ENCODE measurements around the gene RASA1. TPM values are rescaled to one million over a fixed set of nuclear protein-coding genes. Genes with fewer than 3 reads are reported as not detected.

Gene RASA1
- total RNA-seq, 4 donors from 2014 or later: 25.9 to 59.9 (median 46.3) TPM

DNA sequence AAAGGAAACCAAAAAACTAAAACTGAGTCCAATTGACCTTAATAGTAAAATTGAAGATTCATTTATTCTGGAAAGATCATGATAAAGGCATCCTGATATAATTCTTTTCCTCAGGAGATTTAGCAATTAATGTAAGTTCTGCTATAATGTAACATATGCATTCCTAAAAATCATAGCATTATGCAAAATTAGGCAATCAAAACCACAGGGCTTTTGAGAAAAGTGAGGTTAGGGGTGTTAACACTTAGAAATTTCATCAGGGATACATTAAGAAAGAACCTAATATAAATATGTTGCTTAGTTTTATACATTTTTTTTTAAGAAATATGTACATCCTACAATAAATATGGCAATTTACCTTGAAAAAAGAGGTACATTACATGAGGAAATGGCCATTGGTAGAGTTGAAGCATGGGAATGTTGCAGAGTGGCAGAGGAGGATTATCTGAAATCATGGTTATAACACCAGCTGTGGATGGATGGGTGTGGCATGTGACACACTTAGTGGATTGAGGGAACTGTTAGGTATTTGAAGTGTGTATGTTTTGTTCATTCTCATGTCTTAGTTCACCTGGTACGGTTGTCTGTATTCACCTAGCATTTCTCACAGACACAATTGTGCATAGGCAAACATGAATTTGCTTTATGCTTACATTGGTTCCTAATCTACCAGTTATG is 94.0 kb downstream of the RASA1 start:
- Histone ChIP-seq H3K27ac (no peak overlapping the region), H3K9me3 (no peaks in the 10 kb centered on the region), H3K36me3 (no peaks in the 10 kb centered on the region), H3K4me1 (no peaks in the 10 kb centered on the region), H3K4me3 (no peak overlapping the region), H3K27me3 (no peaks in the 10 kb centered on the region)
- DNase-seq: no peak
- TF ChIP-seq CTCF (IDR thresholded peaks at IDR 0.05) (no peak), POLR2A (IDR thresholded peaks at IDR 0.05) (no peak)
- intact Hi-C loops (cut with DNase I; ENCODE audit: low total_unique reads): no loop called here

DNA sequence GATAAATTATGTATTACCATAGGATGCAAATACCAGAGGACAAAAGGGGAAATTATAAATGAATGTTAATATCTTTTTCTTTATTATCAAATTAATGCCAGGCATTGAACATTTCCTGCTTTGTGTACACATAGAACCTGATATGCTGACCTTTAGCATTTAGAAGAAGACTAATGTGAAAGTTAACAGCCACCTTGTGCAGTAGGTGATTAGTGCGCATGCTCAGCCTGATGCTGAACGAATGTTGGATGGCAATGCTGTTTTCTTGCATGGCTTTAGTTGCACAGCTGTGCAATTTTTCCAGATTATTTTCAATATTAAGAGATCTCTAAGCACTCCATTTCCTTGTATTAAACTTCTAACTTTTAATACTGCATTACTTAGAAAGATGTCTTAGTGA is 99.6 kb downstream of the RASA1 start:
- H3K4me1 ChIP-seq: no peaks in the 10 kb centered on the region
- H3K27me3 ChIP-seq: no peaks in the 10 kb centered on the region
- no peak overlapping the region for H3K27ac ChIP-seq
- TF ChIP-seq CTCF (IDR thresholded peaks at IDR 0.05): no peak
- no peak for TF ChIP-seq POLR2A (IDR thresholded peaks at IDR 0.05)
- intact Hi-C loops (cut with DNase I; ENCODE audit: low total_unique reads): no loop called here
- H3K9me3 ChIP-seq: no peaks in the 10 kb centered on the region
- H3K4me3 ChIP-seq: no peak overlapping the region
- no peak for DNase-seq
- no peaks in the 10 kb centered on the region for H3K36me3 ChIP-seq

- no peaks in the 10 kb centered on the region for H3K27me3 ChIP-seq
- intact Hi-C loops (cut with DNase I; ENCODE audit: low total_unique reads): no loop called here
- TF ChIP-seq POLR2A (IDR thresholded peaks at IDR 0.05) (no peak), CTCF (IDR thresholded peaks at IDR 0.05) (no peak)
- H3K4me1 ChIP-seq: no peaks in the 10 kb centered on the region
- no peak overlapping the region for H3K4me3 ChIP-seq
- no peaks in the 10 kb centered on the region for H3K9me3 ChIP-seq
- H3K36me3 ChIP-seq: no peaks in the 10 kb centered on the region
- no peak for DNase-seq
- H3K27ac ChIP-seq: no peak overlapping the region
These were observed 100.9 kb downstream of the RASA1 start for GRCh38 chr5:87368601-87369000.

DNA sequence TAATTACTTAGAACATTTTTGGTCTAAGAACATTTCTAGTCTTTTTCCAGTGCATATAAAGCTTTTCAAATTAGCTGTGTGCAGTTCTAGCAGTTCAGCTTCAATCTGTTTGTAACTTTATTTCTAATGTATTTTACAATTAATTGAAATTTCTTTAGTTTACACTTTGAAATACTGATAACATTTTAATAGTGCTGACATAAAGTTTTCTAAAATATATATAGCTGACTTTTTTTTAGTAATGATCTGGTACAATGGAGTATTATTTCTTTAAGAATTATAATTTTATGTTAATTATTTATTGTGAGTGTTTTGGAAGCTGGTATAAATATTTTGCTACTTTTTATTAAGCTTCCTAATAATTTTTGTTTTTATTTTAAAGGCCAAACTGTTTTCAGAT is 101.7 kb downstream of the RASA1 start:
- H3K27me3 ChIP-seq: no peaks in the 10 kb centered on the region
- H3K36me3 ChIP-seq: no peaks in the 10 kb centered on the region
- no peak for DNase-seq
- no peaks in the 10 kb centered on the region for H3K4me1 ChIP-seq
- no peak overlapping the region for H3K4me3 ChIP-seq
- H3K27ac ChIP-seq: no peak overlapping the region
- TF ChIP-seq CTCF (IDR thresholded peaks at IDR 0.05): no peak
- no peak for TF ChIP-seq POLR2A (IDR thresholded peaks at IDR 0.05)
- H3K9me3 ChIP-seq: no peaks in the 10 kb centered on the region
- intact Hi-C loops (cut with DNase I; ENCODE audit: low total_unique reads): no loop called here

DNA sequence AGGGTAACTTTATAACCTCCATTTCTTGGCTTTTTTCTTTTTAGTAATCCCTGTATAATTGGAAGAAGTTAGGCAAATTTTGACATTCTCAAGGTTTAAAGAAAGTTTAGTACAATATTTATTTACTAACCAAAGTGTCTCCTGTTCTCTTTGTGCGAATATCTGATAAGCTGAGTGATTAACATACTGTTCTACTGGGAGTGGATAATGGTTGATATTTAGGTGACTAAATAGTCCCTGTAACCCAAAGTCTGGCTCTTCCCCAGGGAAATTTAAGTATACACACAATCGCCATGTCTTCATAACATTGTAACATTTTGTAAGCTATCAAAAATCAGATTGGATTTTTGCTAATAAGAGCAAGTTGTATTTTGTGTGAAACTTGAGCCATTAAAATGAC is 105.0 kb downstream of the RASA1 start:
- intact Hi-C loops (cut with DNase I; ENCODE audit: low total_unique reads): no loop called here
- Histone ChIP-seq H3K4me3 (no peak overlapping the region), H3K36me3 (no peaks in the 10 kb centered on the region), H3K27ac (no peak overlapping the region), H3K4me1 (no peaks in the 10 kb centered on the region), H3K9me3 (no peaks in the 10 kb centered on the region), H3K27me3 (no peaks in the 10 kb centered on the region)
- TF ChIP-seq CTCF (IDR thresholded peaks at IDR 0.05) (no peak), POLR2A (IDR thresholded peaks at IDR 0.05) (no peak)
- DNase-seq: no peak
